Keratinocyte (primary cell): ENCODE results near the gene KCNB1. TPM values are rescaled to one million over a fixed set of nuclear protein-coding genes. Genes with fewer than 3 reads are reported as not detected.

ENCODE experiments used
- DNase-seq: peaks from one replicate; pipeline ENCODE4 v3.0.0-alpha.2; 2011; ENCODE audit warnings: low read depth, missing footprints, low spot score
- FAIRE-seq: peaks from 2 replicates; lab custom pipeline; 2011; peaks lifted over from hg19 to GRCh38; lab: Jason Lieb, UNC
- H2AFZ ChIP-seq: 2 replicates; pipeline ENCODE4 v1.6.0; 2012; ENCODE audit warnings: low read length, control low read depth, inconsistent platforms; ENCODE audit not compliant: control insufficient read depth
- H3K27ac ChIP-seq: 2 replicates; pipeline ENCODE4 v1.5.1; 2011; ENCODE audit warnings: low read length; ENCODE audit not compliant: control insufficient read depth, insufficient read depth
- H3K27me3 ChIP-seq: 3 replicates; pipeline ENCODE4 v1.6.0; 2011; ENCODE audit warnings: low read length; ENCODE audit not compliant: control insufficient read depth, insufficient read depth; ENCODE audit errors: extremely low read depth
- H3K36me3 ChIP-seq, 2 experiments: 2 replicates in 1 of 2; 3 replicates in 1 of 2; pipeline ENCODE4 v1.5.1; 2011; ENCODE audit warnings: low read length in 2 of 2, mild to moderate bottlenecking in 1 of 2; ENCODE audit not compliant: control insufficient read depth in 2 of 2, insufficient read depth in 2 of 2; ENCODE audit errors: extremely low read depth in 1 of 2
- H3K4me1 ChIP-seq: 3 replicates; pipeline ENCODE4 v1.5.1; 2011; ENCODE audit warnings: low read length; ENCODE audit not compliant: control insufficient read depth, insufficient read depth; ENCODE audit errors: extremely low read depth
- H3K4me2 ChIP-seq: 3 replicates; pipeline ENCODE4 v1.6.0; 2011; ENCODE audit warnings: low read depth, low read length; ENCODE audit not compliant: control insufficient read depth, insufficient read depth; ENCODE audit errors: extremely low read depth
- H3K4me3 ChIP-seq, 3 experiments: fragments of 200-600 bp in 1 of 3; sonication (generic) in 1 of 3; 2 replicates in 2 of 3; 3 replicates in 1 of 3; pipeline ENCODE4 v1.5.1; 2011 to 2016; ENCODE audit warnings: low read length in 3 of 3, mild to moderate bottlenecking in 3 of 3, control low read depth in 2 of 3, inconsistent platforms in 1 of 3, low read depth in 1 of 3, mixed read lengths in 1 of 3, mixed run types in 1 of 3, moderate library complexity in 1 of 3; ENCODE audit not compliant: control insufficient read depth in 2 of 3, insufficient read depth in 2 of 3; ENCODE audit errors: extremely low read depth in 1 of 3
- H3K79me2 ChIP-seq: 2 replicates; pipeline ENCODE4 v1.6.0; 2012; ENCODE audit warnings: low read length; ENCODE audit not compliant: control insufficient read depth, insufficient read depth
- H3K9ac ChIP-seq: 3 replicates; pipeline ENCODE4 v1.6.0; 2011; ENCODE audit warnings: low read length; ENCODE audit not compliant: control insufficient read depth, insufficient read depth; ENCODE audit errors: extremely low read depth
- H3K9me1 ChIP-seq: 3 replicates; pipeline ENCODE4 v1.6.0; 2011; ENCODE audit warnings: low read length; ENCODE audit not compliant: control insufficient read depth, insufficient read depth; ENCODE audit errors: extremely low read depth
- H3K9me3 ChIP-seq: 2 replicates; pipeline ENCODE4 v1.5.1; 2012; ENCODE audit warnings: low read depth, low read length; ENCODE audit not compliant: control insufficient read depth
- H4K20me1 ChIP-seq: 3 replicates; pipeline ENCODE4 v1.6.0; 2011; ENCODE audit warnings: low read length; ENCODE audit not compliant: control insufficient read depth, insufficient read depth; ENCODE audit errors: extremely low read depth
- EZH2 ChIP-seq: IDR thresholded peaks from one replicate; pipeline ENCODE4 v1.6.1; 2012; ENCODE audit warnings: inconsistent platforms, mild to moderate bottlenecking, low read length, moderate library complexity
- dilution Hi-C: fragments of 300-500 bp; cut with MboI; formaldehyde crosslinking; loops from one replicate; pipeline ENCODE4 v1.7.0; 2020; ENCODE audit warnings: low sequenced_read_pairs; ENCODE audit not compliant: extremely low pct_ligation_motif_present
- polyA plus RNA-seq, 5 experiments: library from polyadenylated mRNA; depleted of rRNA in 3 of 5; stranded (reverse) in 3 of 5; stranded (forward) in 1 of 5; unstranded in 1 of 5; fragments of >200 nt; gene quantifications; 1 replicate in 1 of 5; 2 replicates in 3 of 5; 3 replicates in 1 of 5; pipeline versions ENCODE4 v1.2.1 to v1.2.3, GENCODE V29; 2011 to 2012; ENCODE audit warnings: missing spikeins in 2 of 5, low read depth in 1 of 5, low replicate concordance in 1 of 5
- TF ChIP-seq, protein P1 (sequence below), 3 experiments: IDR thresholded peaks in 1 of 3; conservative IDR thresholded peaks in 1 of 3; optimal IDR thresholded peaks in 1 of 3; 2 replicates in 2 of 3; 3 replicates in 1 of 3; pipeline versions ENCODE3 to v1.5.1; 2011; ENCODE audit warnings: low read length in 3 of 3, mild to moderate bottlenecking in 3 of 3, moderate library complexity in 2 of 3, control low read depth in 1 of 3, inconsistent platforms in 1 of 3; ENCODE audit not compliant: insufficient read depth in 2 of 3; ENCODE audit errors: extremely low read depth in 1 of 3

The KCNB1 gene
- polyA plus RNA-seq, 1 donor (not counting 4 experiments of a cell fraction or from before 2014, with no cell fraction given): not detected

DNA sequence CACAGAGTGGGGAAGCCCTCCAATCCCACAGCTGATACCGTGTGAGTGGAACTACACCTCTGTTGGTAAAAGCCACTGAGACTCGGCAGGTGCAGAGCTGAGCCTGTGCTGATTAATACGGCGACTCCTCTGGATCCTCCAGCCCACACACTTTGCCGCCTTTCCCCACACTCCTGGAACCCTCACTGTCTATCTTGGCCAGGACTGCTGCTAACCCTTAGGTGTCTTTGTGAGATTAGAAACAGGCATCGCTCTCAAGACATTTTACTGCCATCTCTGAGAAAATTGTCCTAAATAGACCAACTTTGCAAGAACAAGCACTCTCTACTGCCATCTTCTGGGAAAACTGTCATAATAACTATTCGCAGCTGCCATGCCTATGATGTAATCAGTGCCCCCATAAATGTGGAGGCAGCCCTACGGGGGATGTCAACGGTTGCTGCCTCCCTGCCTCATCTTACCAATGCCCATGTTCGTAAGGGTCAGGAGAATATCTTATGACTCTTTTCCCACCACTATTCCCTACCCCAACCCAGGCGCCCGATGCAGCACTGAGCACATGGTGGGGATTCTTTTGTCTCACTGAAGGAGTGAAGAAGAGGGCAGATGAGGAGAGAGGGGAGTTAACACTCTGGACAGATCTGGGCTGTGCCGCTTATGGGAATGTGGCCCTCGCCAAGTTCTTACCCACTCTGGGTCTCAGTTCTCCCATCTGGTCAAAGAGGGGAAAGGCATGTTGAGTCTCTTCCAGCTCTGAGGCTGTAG lies 26.1 kb upstream of the KCNB1 start:
- Histone ChIP-seq H3K9me1 (peaks cover 2% of the 10 kb centered on the region), H3K79me2 (no peaks in the 10 kb centered on the region), H3K9ac (no peak overlapping the region), H3K4me2 (peak overlapping the region; percentile 73), H3K36me3 (no peaks in the 10 kb centered on the region), H3K4me3 (no peak overlapping the region), H3K9me3 (no peaks in the 10 kb centered on the region), H3K27ac (no peak overlapping the region), H4K20me1 (no peaks in the 10 kb centered on the region), H2AFZ (no peak overlapping the region), H3K27me3 (peaks cover 18% of the 10 kb centered on the region), H3K4me1 (peaks cover 14% of the 10 kb centered on the region)
- dilution Hi-C loops: no loop called here
- no peak for DNase-seq
- peak; percentile 9 for FAIRE-seq
- TF ChIP-seq, protein P1, sequence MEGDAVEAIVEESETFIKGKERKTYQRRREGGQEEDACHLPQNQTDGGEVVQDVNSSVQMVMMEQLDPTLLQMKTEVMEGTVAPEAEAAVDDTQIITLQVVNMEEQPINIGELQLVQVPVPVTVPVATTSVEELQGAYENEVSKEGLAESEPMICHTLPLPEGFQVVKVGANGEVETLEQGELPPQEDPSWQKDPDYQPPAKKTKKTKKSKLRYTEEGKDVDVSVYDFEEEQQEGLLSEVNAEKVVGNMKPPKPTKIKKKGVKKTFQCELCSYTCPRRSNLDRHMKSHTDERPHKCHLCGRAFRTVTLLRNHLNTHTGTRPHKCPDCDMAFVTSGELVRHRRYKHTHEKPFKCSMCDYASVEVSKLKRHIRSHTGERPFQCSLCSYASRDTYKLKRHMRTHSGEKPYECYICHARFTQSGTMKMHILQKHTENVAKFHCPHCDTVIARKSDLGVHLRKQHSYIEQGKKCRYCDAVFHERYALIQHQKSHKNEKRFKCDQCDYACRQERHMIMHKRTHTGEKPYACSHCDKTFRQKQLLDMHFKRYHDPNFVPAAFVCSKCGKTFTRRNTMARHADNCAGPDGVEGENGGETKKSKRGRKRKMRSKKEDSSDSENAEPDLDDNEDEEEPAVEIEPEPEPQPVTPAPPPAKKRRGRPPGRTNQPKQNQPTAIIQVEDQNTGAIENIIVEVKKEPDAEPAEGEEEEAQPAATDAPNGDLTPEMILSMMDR (optimal IDR thresholded peaks at IDR 0.05 in 1 of 3, IDR thresholded peaks at IDR 0.05 in 1 of 3, conservative IDR thresholded peaks at IDR 0.05 in 1 of 3; ENCODE audit: extremely low read depth in 1 of 3, insufficient read depth in 2 of 3, low read length in 3 of 3): peak; percentile 44 to 54 (median 49)
- TF ChIP-seq EZH2: no peak

DNA sequence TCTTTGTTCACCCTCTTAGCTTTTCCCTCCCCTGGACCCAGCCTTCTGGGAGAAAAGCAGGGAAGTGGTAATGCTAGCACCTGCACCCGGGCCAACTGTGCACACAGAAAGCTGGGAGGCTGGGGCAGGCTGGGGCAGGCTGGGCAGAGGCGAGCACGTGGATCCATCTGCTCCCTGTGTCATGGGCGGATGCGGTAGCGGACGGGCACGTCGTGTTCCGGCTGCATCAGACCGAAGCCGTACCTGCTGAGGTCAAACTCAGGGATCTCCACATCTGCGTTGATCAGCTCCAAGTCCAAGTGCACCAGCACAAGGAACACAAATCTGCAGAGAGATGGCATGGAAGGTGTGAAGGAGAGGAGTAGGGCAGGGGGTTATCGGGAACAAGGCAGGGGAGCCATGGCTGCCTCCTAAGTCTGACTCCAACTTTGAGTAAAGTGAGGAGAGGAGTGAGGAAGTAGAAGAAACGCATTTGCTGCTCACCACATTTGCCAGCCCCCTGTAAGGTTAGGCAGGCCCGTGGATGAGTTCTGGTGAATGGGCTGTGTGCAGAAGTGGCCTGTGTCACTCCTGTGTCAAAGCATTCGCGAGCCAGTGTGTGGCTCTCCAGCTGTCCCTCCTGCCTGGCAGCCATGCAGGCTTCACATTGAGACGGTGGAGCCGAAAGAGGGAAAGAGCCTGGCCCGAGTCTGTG lies 25.4 kb upstream of the KCNB1 start:
- no peak for TF ChIP-seq EZH2
- TF ChIP-seq, protein P1 (optimal IDR thresholded peaks at IDR 0.05 in 1 of 3, IDR thresholded peaks at IDR 0.05 in 1 of 3, conservative IDR thresholded peaks at IDR 0.05 in 1 of 3; ENCODE audit: extremely low read depth in 1 of 3, insufficient read depth in 2 of 3, low read length in 3 of 3): no peak
- Histone ChIP-seq H3K9ac (no peak overlapping the region), H3K4me3 (no peak overlapping the region), H3K79me2 (no peaks in the 10 kb centered on the region), H4K20me1 (no peaks in the 10 kb centered on the region), H3K27ac (no peak overlapping the region), H2AFZ (peak overlapping the region; percentile 82), H3K9me1 (peaks cover 2% of the 10 kb centered on the region), H3K4me1 (peaks cover 14% of the 10 kb centered on the region), H3K27me3 (peaks cover 18% of the 10 kb centered on the region), H3K36me3 (no peaks in the 10 kb centered on the region), H3K9me3 (no peaks in the 10 kb centered on the region), H3K4me2 (peak overlapping the region; percentile 73)
- FAIRE-seq (peak; percentile 79), DNase-seq (no peak)
- dilution Hi-C loops: no loop called here
